Fibroblast of mammary gland (primary cell): ENCODE measurements around the gene RSPO3.
A peak's percentile ranks its signal among the peaks of the same experiment; 100 is the strongest.

ENCODE experiments used
- DNase-seq: peaks from one replicate; pipeline ENCODE4 v3.0.0-alpha.2; 2010; ENCODE audit warnings: low read depth
- H3K4me3 ChIP-seq: 2 replicates; pipeline ENCODE4 v1.5.1; 2011; ENCODE audit warnings: low read depth, mild to moderate bottlenecking, low read length, moderate library complexity; ENCODE audit not compliant: control insufficient read depth
- TF ChIP-seq, protein P1 (sequence below): conservative IDR thresholded peaks from 2 replicates; pipeline ENCODE4 v1.5.1; 2011; ENCODE audit warnings: low read depth, low read length, inconsistent platforms; ENCODE audit not compliant: control insufficient read depth, insufficient read depth

The RSPO3 gene

GRCh38 chr6:127128066-127128465 lies 9.6 kb downstream of the RSPO3 start:
- DNase-seq, result no peak
- H3K4me3 ChIP-seq, result no peak overlapping the region
- TF ChIP-seq, protein P1, sequence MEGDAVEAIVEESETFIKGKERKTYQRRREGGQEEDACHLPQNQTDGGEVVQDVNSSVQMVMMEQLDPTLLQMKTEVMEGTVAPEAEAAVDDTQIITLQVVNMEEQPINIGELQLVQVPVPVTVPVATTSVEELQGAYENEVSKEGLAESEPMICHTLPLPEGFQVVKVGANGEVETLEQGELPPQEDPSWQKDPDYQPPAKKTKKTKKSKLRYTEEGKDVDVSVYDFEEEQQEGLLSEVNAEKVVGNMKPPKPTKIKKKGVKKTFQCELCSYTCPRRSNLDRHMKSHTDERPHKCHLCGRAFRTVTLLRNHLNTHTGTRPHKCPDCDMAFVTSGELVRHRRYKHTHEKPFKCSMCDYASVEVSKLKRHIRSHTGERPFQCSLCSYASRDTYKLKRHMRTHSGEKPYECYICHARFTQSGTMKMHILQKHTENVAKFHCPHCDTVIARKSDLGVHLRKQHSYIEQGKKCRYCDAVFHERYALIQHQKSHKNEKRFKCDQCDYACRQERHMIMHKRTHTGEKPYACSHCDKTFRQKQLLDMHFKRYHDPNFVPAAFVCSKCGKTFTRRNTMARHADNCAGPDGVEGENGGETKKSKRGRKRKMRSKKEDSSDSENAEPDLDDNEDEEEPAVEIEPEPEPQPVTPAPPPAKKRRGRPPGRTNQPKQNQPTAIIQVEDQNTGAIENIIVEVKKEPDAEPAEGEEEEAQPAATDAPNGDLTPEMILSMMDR, result no peak

GRCh38 chr6:127129251-127129650 lies 10.8 kb downstream of the RSPO3 start:
- TF ChIP-seq, protein P1, result no peak
- DNase-seq, result peak; percentile 64

GRCh38 chr6:127131275-127131674 lies 12.8 kb downstream of the RSPO3 start:
- TF ChIP-seq, protein P1, result no peak
- DNase-seq, result no peak
- no peak overlapping the region for H3K4me3 ChIP-seq

More at GRCh38 chr6:127129251-127129650, 10.8 kb downstream of the RSPO3 start:
- no peak overlapping the region for H3K4me3 ChIP-seq

- DNase-seq, result no peak
- H3K4me3 ChIP-seq, result no peak overlapping the region
- TF ChIP-seq, protein P1, result no peak
These were observed 13.4 kb downstream of the RSPO3 start for GRCh38 chr6:127131772-127132376.

DNA sequence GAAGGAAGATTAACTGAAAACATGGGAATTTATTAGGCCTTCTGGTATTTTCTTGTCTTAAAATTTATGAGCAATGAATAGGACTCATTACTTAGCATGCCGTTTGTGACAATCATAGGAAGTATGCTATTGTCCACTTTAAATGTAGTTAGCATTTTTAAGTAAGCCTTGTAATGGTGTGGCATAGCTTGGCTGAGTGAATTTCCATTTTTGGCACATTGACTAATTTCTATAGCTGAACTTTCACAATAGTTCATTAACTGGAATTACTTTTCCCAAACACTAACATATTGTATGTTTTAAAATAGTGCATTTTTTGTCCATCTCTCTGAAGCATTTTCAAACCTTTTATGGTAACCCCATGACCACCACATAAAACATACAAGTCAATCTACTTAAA lies 15.7 kb downstream of the RSPO3 start:
- no peak overlapping the region for H3K4me3 ChIP-seq
- TF ChIP-seq, protein P1, result no peak
- no peak for DNase-seq

GRCh38 chr6:127136786-127137185 lies 18.3 kb downstream of the RSPO3 start:
- H3K4me3 ChIP-seq, result no peak overlapping the region

More at GRCh38 chr6:127136786-127137185, 18.3 kb downstream of the RSPO3 start:
- no peak for DNase-seq
- TF ChIP-seq, protein P1, result no peak
